NOMO-1 treated with DMSO at 0.1 percent for 48 hours (cell line): ENCODE data around the gene ZFPL1.

Source experiments
- DNase-seq: peaks from one replicate; lab custom pipeline; 2025; ENCODE audit not compliant: unreplicated experiment; lab: John Stamatoyannopoulos, UW

Gene ZFPL1

GRCh38 chr11:65128182-65129145 lies 44.4 kb downstream of the ZFPL1 start:
- DNase-seq, result no peak

GRCh38 chr11:65129649-65130441 lies 45.8 kb downstream of the ZFPL1 start:
- no peak for DNase-seq

GRCh38 chr11:65130631-65131416 lies 46.8 kb downstream of the ZFPL1 start:
- no peak for DNase-seq

GRCh38 chr11:65131417-65131776 lies 47.4 kb downstream of the ZFPL1 start:
- no peak for DNase-seq

- DNase-seq, result no peak
Observed at GRCh38 chr11:65131895-65132237, 47.8 kb downstream of the ZFPL1 start.

- no peak for DNase-seq
Observed at GRCh38 chr11:65132238-65132987, 48.4 kb downstream of the ZFPL1 start.

GRCh38 chr11:65132988-65133700 lies 49.1 kb downstream of the ZFPL1 start:
- peak; percentile 68 for DNase-seq

GRCh38 chr11:65133724-65134123 lies 49.7 kb downstream of the ZFPL1 start:
- no peak for DNase-seq

- peak; percentile 83 for DNase-seq
Observed at GRCh38 chr11:65134240-65134951, 50.4 kb downstream of the ZFPL1 start, which contains the start of gene SYVN1. SYVN1 (minus strand) TSS chr11:65134519; CDS start chr11:65133601, 918 bp downstream.

- peak; percentile 96 for DNase-seq
Observed at GRCh38 chr11:65134952-65135632, 51.1 kb downstream of the ZFPL1 start.

- DNase-seq, result no peak
Observed at GRCh38 chr11:65135633-65136145, 51.7 kb downstream of the ZFPL1 start.

- DNase-seq, result no peak
Observed at GRCh38 chr11:65136515-65137096, 52.6 kb downstream of the ZFPL1 start.
